ENCODE measurements around the gene AFAP1L2. TPM values are rescaled to one million over a fixed set of nuclear protein-coding genes. Genes with fewer than 3 reads are reported as not detected.

Gene AFAP1L2
- total RNA-seq, 2 experiments from 2014 or later, result 2.3 to 8.6 TPM

GRCh38 chr10:114430688-114431413, 26.5 kb upstream of the AFAP1L2 start:
- H3K4me3 ChIP-seq (ENCODE audit: low read depth, low read length, poor library complexity, severe bottlenecking), result no peak overlapping the region
- intact Hi-C loops (cut with micrococcal nuclease; ENCODE audit: unreplicated experiment), result no loop called here
- no peak overlapping the region for H3K4me2 ChIP-seq (ENCODE audit: low read length)
- no peaks in the 10 kb centered on the region for H3K79me2 ChIP-seq (ENCODE audit: insufficient read depth, low read depth, low read length)
- H3K9me2 ChIP-seq (ENCODE audit: insufficient read depth, low read length), result no peaks in the 10 kb centered on the region
- no peak for DNase-seq (ENCODE audit: low spot score)
- H3K4me1 ChIP-seq (ENCODE audit: insufficient read depth, low read length, poor library complexity, severe bottlenecking), result no peaks in the 10 kb centered on the region
- H2AFZ ChIP-seq (ENCODE audit: low read length), result no peak overlapping the region
- H4K20me1 ChIP-seq (ENCODE audit: insufficient read depth, low read length), result no peaks in the 10 kb centered on the region
- BruUV-seq (replicated peaks), result no TSS peak
- CTCF ChIA-PET (ENCODE audit: unreplicated experiment), result no interaction called here
- POLR2A ChIA-PET, result interaction anchor here (0.5 to 0.6 kb wide), 2 partner anchors 192 to 335 kb away, joined by 3 read pairs; no protein-coding TSS in a partner anchor
- peaks cover 59% of the 10 kb centered on the region for H3K36me3 ChIP-seq (ENCODE audit: insufficient read depth, low read length)
- H3K27ac ChIP-seq (ENCODE audit: low read depth, low read length, poor library complexity, severe bottlenecking), result no peak overlapping the region
- H3K9me3 ChIP-seq (ENCODE audit: low read length), result no peaks in the 10 kb centered on the region
- TF ChIP-seq CTCF (conservative IDR thresholded peaks at IDR 0.05; ENCODE audit: low read length), result no peak
- TF ChIP-seq EZH2phosphoT487 (IDR thresholded peaks at IDR 0.05; ENCODE audit: borderline replicate concordance, low read depth, low read length), result no peak

GRCh38 chr10:114429581-114430335, 25.5 kb upstream of the AFAP1L2 start:
- H3K4me3 ChIP-seq (ENCODE audit: low read depth, low read length, poor library complexity, severe bottlenecking), result no peak overlapping the region
- POLR2A ChIA-PET, result no interaction called here
- no TSS peak for BruUV-seq (replicated peaks)
- no peak overlapping the region for H2AFZ ChIP-seq (ENCODE audit: low read length)
- no peak overlapping the region for H3K4me2 ChIP-seq (ENCODE audit: low read length)
- H3K9me3 ChIP-seq (ENCODE audit: low read length), result no peaks in the 10 kb centered on the region
- H3K27ac ChIP-seq (ENCODE audit: low read depth, low read length, poor library complexity, severe bottlenecking), result no peak overlapping the region
- peaks cover 49% of the 10 kb centered on the region for H3K36me3 ChIP-seq (ENCODE audit: insufficient read depth, low read length)
- no peaks in the 10 kb centered on the region for H3K4me1 ChIP-seq (ENCODE audit: insufficient read depth, low read length, poor library complexity, severe bottlenecking)
- no peaks in the 10 kb centered on the region for H3K9me2 ChIP-seq (ENCODE audit: insufficient read depth, low read length)
- TF ChIP-seq CTCF (conservative IDR thresholded peaks at IDR 0.05; ENCODE audit: low read length), result no peak
- no peak for TF ChIP-seq EZH2phosphoT487 (IDR thresholded peaks at IDR 0.05; ENCODE audit: borderline replicate concordance, low read depth, low read length)
- H4K20me1 ChIP-seq (ENCODE audit: insufficient read depth, low read length), result no peaks in the 10 kb centered on the region
- CTCF ChIA-PET (ENCODE audit: unreplicated experiment), result no interaction called here
- no peak for DNase-seq (ENCODE audit: low spot score)
- intact Hi-C loops (cut with micrococcal nuclease; ENCODE audit: unreplicated experiment), result no loop called here
- no peaks in the 10 kb centered on the region for H3K79me2 ChIP-seq (ENCODE audit: insufficient read depth, low read depth, low read length)
